IPS DF 6.9 (cell line): ENCODE data around the gene MAML2.

Experiments used
- DNase-seq: peaks from one replicate; pipeline ENCODE4 v3.0.0-alpha.2; 2013; ENCODE audit warnings: low read depth, low spot score
- H3K27ac ChIP-seq: one replicate; pipeline ENCODE4 v1.5.1; 2013; ENCODE audit warnings: low read length, control low read depth
- H3K27me3 ChIP-seq: 2 replicates; pipeline ENCODE4 v1.6.1; 2013; ENCODE audit warnings: mild to moderate bottlenecking, low read length; ENCODE audit not compliant: control insufficient read depth, insufficient read depth
- H3K36me3 ChIP-seq: 2 replicates; pipeline ENCODE4 v1.6.1; 2013; ENCODE audit warnings: low read length; ENCODE audit not compliant: control insufficient read depth, insufficient read depth
- H3K4me1 ChIP-seq: 2 replicates; pipeline ENCODE4 v1.6.1; 2013; ENCODE audit warnings: low read length; ENCODE audit not compliant: control insufficient read depth, insufficient read depth
- H3K4me3 ChIP-seq: 2 replicates; pipeline ENCODE4 v1.5.1; 2013; ENCODE audit warnings: mild to moderate bottlenecking, low read length
- H3K9me3 ChIP-seq: 2 replicates; pipeline ENCODE4 v1.6.1; 2013; ENCODE audit warnings: low read length, inconsistent platforms; ENCODE audit not compliant: control insufficient read depth, insufficient read depth
- WGBS: extraction: QIAGEN DNeasy Blood & Tissue Kit; methylation state at CpG from one replicate; pipeline ENCODE4 v1.1.7; 2013; ENCODE audit warnings: mixed read lengths, missing lambda C conversion rate; ENCODE audit not compliant: insufficient read length, insufficient coverage; 5-methylcytosine and 5-hydroxymethylcytosine counted together

The MAML2 gene

GRCh38 chr11:96342961-96343711 is at the start of gene MAML2:
Gene MAML2, minus strand, starts transcription at chr11:96343195. Its CDS starts 1,300 bp downstream, at chr11:96341895.
- Histone ChIP-seq H3K4me1 (peaks cover 8% of the 10 kb centered on the region), H3K4me3 (peak within 1 kb of the TSS; percentile 51; the same call in 1 of the 2 replicates), H3K27ac (no peak within 1 kb of the TSS), H3K36me3 (no peaks in the 10 kb centered on the region), H3K27me3 (no peaks in the 10 kb centered on the region), H3K9me3 (no peaks in the 10 kb centered on the region)
- peak; percentile 89 for DNase-seq
- 100% methylated on average over 4 of the region's 31 CpGs for WGBS

DNA sequence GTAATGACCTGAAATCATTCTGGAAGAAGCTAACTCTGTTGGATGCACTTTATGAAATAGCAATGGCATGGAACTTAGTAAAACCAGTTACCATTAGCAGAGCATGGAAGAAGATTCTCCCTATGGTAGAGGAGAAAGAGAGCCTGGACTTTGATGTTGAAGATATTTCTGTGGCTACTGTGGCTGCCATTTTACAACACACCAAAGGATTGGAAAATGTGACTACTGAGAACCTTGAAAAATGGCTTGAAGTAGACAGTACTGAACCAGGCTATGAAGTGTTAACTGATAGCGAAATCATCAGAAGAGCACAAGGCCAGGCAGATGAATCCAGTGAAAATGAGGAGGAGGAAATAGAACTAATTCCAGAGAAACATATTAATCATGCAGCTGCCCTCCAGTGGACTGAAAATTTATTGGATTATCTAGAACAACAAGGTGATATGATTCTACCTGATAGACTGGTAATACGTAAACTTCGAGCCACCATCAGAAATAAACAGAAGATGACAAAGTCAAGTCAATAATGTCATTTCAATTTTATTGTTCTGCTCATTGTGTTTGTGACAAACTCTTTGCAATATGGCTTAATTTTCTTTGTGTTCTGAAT is 48.8 kb upstream of the MAML2 start:
- Histone ChIP-seq H3K27me3 (no peaks in the 10 kb centered on the region), H3K36me3 (no peaks in the 10 kb centered on the region), H3K4me3 (no peak overlapping the region), H3K27ac (no peak overlapping the region), H3K4me1 (no peaks in the 10 kb centered on the region), H3K9me3 (no peaks in the 10 kb centered on the region)
- DNase-seq = no peak
- WGBS = no CpG with 5 or more reads among the region's 3 CpGs

GRCh38 chr11:96390488-96390792 is 47.4 kb upstream of the MAML2 start:
- Histone ChIP-seq H3K36me3 (no peaks in the 10 kb centered on the region), H3K4me3 (peak overlapping the region; percentile 51; the same call in 1 of the 2 replicates), H3K27ac (no peak overlapping the region), H3K9me3 (no peaks in the 10 kb centered on the region), H3K4me1 (no peaks in the 10 kb centered on the region), H3K27me3 (no peaks in the 10 kb centered on the region)
- DNase-seq = no peak
- no CpG with 5 or more reads among the region's 6 CpGs for WGBS

DNA sequence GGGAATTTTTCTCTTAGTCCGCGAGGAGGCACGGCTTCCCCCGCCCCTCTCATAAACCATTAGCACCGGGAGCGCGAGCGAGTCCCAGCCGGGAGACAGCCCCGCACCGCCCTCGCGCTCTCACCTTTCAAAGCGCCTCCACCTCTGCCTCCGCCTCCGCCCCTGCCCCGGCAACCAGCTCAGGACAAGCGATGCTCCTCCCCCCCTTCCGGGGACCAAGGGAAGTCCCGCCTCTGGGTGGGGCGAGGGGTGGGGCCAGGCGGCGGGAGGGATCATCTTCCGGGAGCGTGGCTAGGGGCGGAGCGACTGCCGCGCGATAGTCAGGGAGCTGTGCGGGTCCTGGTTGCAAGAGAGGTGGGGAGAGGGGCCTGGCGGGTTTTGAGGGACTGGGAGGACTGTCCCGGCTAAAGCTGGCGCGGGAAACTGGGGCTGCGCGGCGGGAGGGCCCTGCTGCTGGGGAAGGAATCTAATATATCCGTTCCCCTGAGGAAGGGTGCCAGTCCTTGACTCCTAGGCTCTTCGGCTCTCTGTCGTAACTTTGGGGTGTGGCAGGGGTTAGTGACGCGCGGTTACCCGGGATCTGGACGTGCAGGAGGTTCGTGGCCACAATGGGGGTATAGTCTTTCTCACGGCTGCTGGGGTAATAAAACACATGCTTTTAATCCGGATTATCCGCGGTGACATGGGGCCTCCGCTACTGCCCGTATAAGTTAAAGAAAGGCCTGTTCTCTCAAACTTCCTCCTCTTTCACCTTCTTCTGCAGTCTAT is 46.9 kb upstream of the MAML2 start, which contains the start of the genes CCDC82 and JRKL:
TSS of gene CCDC82 (minus strand) at position 193 of the 768 bp plus-strand sequence. CDS start 5,165 bp downstream, outside the sequence.
TSS of gene JRKL (plus strand) at position 294 of the 768 bp plus-strand sequence. CDS start 637 bp downstream, outside the sequence.
- DNase-seq = peak; percentile 79
- no CpG with 5 or more reads among the region's 53 CpGs for WGBS

GRCh38 chr11:96388891-96389719 is 46.1 kb upstream of the MAML2 start:
- no peaks in the 10 kb centered on the region for H3K9me3 ChIP-seq

More for the DNA sequence above, 46.9 kb upstream of the MAML2 start, which contains the start of the genes CCDC82 and JRKL:
- Histone ChIP-seq H3K36me3 (no peaks in the 10 kb centered on the region), H3K27ac (no peak within 1 kb of the TSS), H3K9me3 (no peaks in the 10 kb centered on the region), H3K4me3 (peak within 1 kb of the TSS; percentile 79; the same call in 1 of the 2 replicates), H3K27me3 (no peaks in the 10 kb centered on the region), H3K4me1 (no peaks in the 10 kb centered on the region)

DNA sequence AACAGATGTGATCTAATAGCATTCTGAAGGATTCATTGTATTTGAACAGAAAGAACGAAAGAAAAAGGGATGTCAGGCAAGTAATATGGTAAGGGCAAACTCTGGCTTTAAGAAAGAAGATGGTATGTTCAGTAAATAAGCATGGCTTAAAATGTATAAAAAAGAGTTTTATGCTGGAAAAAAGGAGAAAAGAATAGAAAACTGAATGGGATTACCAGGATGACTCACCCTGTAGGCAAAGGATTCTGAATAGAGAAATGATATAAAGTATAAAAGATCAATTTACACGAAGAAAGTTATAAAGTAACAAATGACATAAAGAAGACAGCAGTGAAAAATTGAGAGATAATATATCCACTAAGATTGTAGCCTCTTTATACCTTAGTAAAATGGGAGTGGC is 42.2 kb upstream of the MAML2 start:
- no CpG with 5 or more reads among the region's 2 CpGs for WGBS
- Histone ChIP-seq H3K27ac (no peak overlapping the region), H3K4me1 (no peaks in the 10 kb centered on the region), H3K27me3 (no peaks in the 10 kb centered on the region), H3K4me3 (no peak overlapping the region), H3K9me3 (no peaks in the 10 kb centered on the region), H3K36me3 (no peaks in the 10 kb centered on the region)
- no peak for DNase-seq

More at GRCh38 chr11:96388891-96389719, 46.1 kb upstream of the MAML2 start:
- Histone ChIP-seq H3K27ac (no peak overlapping the region), H3K4me1 (no peaks in the 10 kb centered on the region), H3K4me3 (peak overlapping the region; percentile 79; the same call in 1 of the 2 replicates), H3K36me3 (no peaks in the 10 kb centered on the region), H3K27me3 (no peaks in the 10 kb centered on the region)
- no CpG with 5 or more reads among the region's 30 CpGs for WGBS
- DNase-seq = peak; percentile 43

GRCh38 chr11:96384156-96384555 is 41.2 kb upstream of the MAML2 start:
- Histone ChIP-seq H3K9me3 (no peaks in the 10 kb centered on the region), H3K27ac (no peak overlapping the region), H3K4me3 (no peak overlapping the region), H3K36me3 (no peaks in the 10 kb centered on the region), H3K4me1 (no peaks in the 10 kb centered on the region), H3K27me3 (no peaks in the 10 kb centered on the region)
- no peak for DNase-seq
- no CpG with 5 or more reads among the region's 3 CpGs for WGBS

DNA sequence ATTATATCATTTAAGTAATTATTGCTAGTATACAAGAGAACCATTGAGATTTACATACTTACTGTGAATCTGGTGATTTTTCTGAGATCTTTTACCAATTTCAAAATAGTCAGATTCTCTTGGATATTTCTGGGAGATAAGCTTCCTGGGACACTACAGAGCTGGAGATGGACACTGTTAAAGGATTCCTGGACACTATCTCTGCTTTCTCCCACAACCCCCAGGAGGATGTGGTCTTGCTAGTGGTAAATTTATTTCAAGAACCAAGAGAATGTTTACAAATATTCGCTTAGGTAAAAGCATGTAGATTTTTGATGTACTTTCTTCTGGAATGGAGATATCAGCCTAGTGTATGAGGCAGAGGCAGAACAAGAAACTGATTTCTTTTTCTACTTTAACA is 33.8 kb upstream of the MAML2 start:
- no peak overlapping the region for H3K4me3 ChIP-seq
- WGBS = no CpG with 5 or more reads among the region's 1 CpG
- H3K4me1 ChIP-seq = no peaks in the 10 kb centered on the region
- no peaks in the 10 kb centered on the region for H3K27me3 ChIP-seq
- H3K9me3 ChIP-seq = no peaks in the 10 kb centered on the region
- no peak for DNase-seq
- H3K36me3 ChIP-seq = no peaks in the 10 kb centered on the region
- no peak overlapping the region for H3K27ac ChIP-seq

DNA sequence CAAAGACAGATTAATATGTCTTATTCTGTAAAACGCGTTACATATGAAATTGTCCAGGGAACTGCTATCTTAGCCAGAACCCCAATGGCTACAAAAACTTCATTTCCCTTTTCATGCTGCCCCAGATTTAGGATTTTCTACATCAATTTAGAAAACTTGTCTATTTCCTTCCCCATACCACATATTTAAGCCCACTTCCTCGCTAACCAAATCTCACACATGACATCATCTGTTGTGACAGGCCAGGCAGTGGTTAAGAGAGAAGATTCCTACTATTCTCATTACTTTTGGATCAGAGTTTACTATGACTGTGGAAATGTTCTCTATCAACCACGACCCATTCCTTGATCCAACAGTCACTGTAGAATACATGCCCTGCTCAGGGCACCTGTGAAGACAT is 30.8 kb upstream of the MAML2 start:
- no peaks in the 10 kb centered on the region for H3K4me1 ChIP-seq
- DNase-seq = no peak
- no peaks in the 10 kb centered on the region for H3K36me3 ChIP-seq
- H3K27me3 ChIP-seq = no peaks in the 10 kb centered on the region
- no peak overlapping the region for H3K27ac ChIP-seq
- H3K4me3 ChIP-seq = no peak overlapping the region
- 100% methylated on average over 1 of the region's 4 CpGs for WGBS
- no peaks in the 10 kb centered on the region for H3K9me3 ChIP-seq
